Panc1 (cell line): Measurements from ENCODE around the gene APMAP. TPM values are rescaled to one million over a fixed set of nuclear protein-coding genes. Genes with fewer than 3 reads are reported as not detected.

Source experiments
- ATAC-seq: fragments of 200-7000 bp; cut with Tn5 transposase; 2 replicates; pipeline ENCODE4 v1.9.1; 2020; ENCODE audit warnings: mild to moderate bottlenecking, moderate library complexity
- BruUV-seq: library from RNA; stranded (reverse); fragments of 400-500 nt; replicated peaks from 2 replicates; lab custom pipeline; 2021; lab: Mats Ljungman, UMichigan
- CTCF ChIA-PET: fragments of 300-600 bp; sonication (Branson Sonifier 250); formaldehyde crosslinking; loops from one replicate; lab custom pipeline; 2022; ENCODE audit warnings: antibody characterized with exemption; lab: Charles Lee
- POLR2A ChIA-PET: fragments of 300-600 bp; sonication (Branson Sonifier 250); formaldehyde crosslinking; loops from one replicate; lab custom pipeline; 2022; ENCODE audit warnings: antibody characterized with exemption; lab: Charles Lee
- DNase-seq: peaks from one replicate; pipeline ENCODE4 v3.0.0-alpha.2; 2010; ENCODE audit warnings: low read depth, low spot score
- H3K27ac ChIP-seq: 2 replicates; pipeline ENCODE4 v1.5.1; 2011; ENCODE audit warnings: mild to moderate bottlenecking, low read length, inconsistent platforms
- H3K27me3 ChIP-seq: fragments of 200-500 bp; sonication (Bioruptor generic); 2 replicates; pipeline ENCODE4 v1.6.0; 2014; ENCODE audit warnings: low read length, inconsistent platforms; ENCODE audit not compliant: control insufficient read depth, insufficient read depth
- H3K36me3 ChIP-seq: fragments of 200-500 bp; sonication (Bioruptor generic); 2 replicates; pipeline ENCODE4 v1.5.1; 2014; ENCODE audit warnings: inconsistent platforms, mild to moderate bottlenecking, low read length, moderate library complexity; ENCODE audit not compliant: control insufficient read depth, insufficient read depth
- H3K4me1 ChIP-seq: 2 replicates; pipeline ENCODE4 v1.5.1; 2011; ENCODE audit warnings: inconsistent platforms, mild to moderate bottlenecking, low read length, moderate library complexity; ENCODE audit not compliant: control insufficient read depth, insufficient read depth
- H3K4me3 ChIP-seq, 2 experiments: 2 replicates each; pipeline ENCODE4 v1.5.1; 2011 to 2012; ENCODE audit warnings: low read depth in 2 of 2, low read length in 2 of 2, mild to moderate bottlenecking in 2 of 2, inconsistent platforms in 1 of 2, moderate library complexity in 1 of 2
- H3K9me3 ChIP-seq: fragments of 200-500 bp; sonication (Bioruptor generic); 2 replicates; pipeline ENCODE4 v1.5.1; 2014; ENCODE audit warnings: low read depth, mild to moderate bottlenecking, inconsistent platforms, low read length, moderate library complexity; ENCODE audit not compliant: control insufficient read depth, insufficient read depth
- CTCF ChIP-seq: fragments of 450-650 bp; IDR thresholded peaks from 2 replicates; pipeline ENCODE4 v1.5.1; 2017; ENCODE audit warnings: mild to moderate bottlenecking
- POLR2AphosphoS5 ChIP-seq: IDR thresholded peaks from 2 replicates; pipeline ENCODE4 v1.6.1; 2012; ENCODE audit warnings: mild to moderate bottlenecking, low read depth, low read length, moderate library complexity
- REST ChIP-seq, 2 experiments: IDR thresholded peaks; 2 replicates each; pipeline ENCODE4 v1.6.1; 2011 to 2012; ENCODE audit warnings: low read depth in 2 of 2, control low read depth in 1 of 2, low read length in 1 of 2, mild to moderate bottlenecking in 1 of 2, moderate library complexity in 1 of 2; ENCODE audit not compliant: insufficient read depth in 1 of 2
- SIN3A ChIP-seq: IDR thresholded peaks from 2 replicates; pipeline ENCODE4 v1.6.1; 2012; ENCODE audit warnings: low read depth, mild to moderate bottlenecking, low read length, moderate library complexity, borderline replicate concordance; ENCODE audit not compliant: insufficient read depth
- TCF7L2 ChIP-seq: IDR thresholded peaks from 2 replicates; pipeline ENCODE4 v1.6.1; 2011; ENCODE audit warnings: mild to moderate bottlenecking, low read depth, low read length, inconsistent platforms
- in situ Hi-C: cut with HindIII; loops from 2 replicates; pipeline ENCODE4 v1.10.0; 2016; ENCODE audit warnings: low sequenced_read_pairs, low pct_unique_long_range_greater_than_20kb
- intact Hi-C: fragments of 100-400 bp; cut with micrococcal nuclease; formaldehyde crosslinking; loops from one replicate; pipeline ENCODE4 v1.10.0; 2022; ENCODE audit not compliant: unreplicated experiment
- total RNA-seq: library from RNA; stranded (reverse); gene quantifications from one replicate; pipeline ENCODE4 v1.2.1, GENCODE V29; 2021; ENCODE audit not compliant: unreplicated experiment

The APMAP gene
- total RNA-seq, 1 experiment from 2014 or later, result 165 TPM

GRCh38 chr20:25000268-25000801 is 7.8 kb upstream of the APMAP start:
- POLR2A ChIA-PET, result no interaction called here

DNA sequence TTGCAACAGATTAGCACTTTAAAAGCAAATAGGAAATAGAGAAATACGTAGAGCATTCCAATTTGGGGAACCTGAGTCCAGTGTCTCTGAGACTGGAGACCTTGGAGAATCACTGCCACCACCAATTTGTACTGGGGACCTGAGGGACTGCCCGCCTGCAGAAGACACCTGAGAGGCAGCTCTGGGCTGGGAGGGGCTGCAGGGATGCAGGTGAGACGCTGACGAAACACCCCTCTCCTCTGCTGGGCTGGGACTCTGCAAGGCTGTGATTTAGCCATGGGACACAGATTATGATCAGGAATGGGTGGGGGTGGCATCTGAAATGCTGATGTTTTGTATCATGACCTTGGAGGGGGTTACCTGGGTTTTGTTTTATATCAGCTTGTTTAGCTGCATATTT is 7.0 kb upstream of the APMAP start:
- in situ Hi-C loops, result no loop called here
- ATAC-seq (no peak), DNase-seq (no peak)
- intact Hi-C loops, result loop anchor here (10.0 kb wide), 1 partner anchor 295 kb away; no protein-coding TSS in a partner anchor
- Histone ChIP-seq H3K4me3 (no peak overlapping the region), H3K27ac (no peak overlapping the region), H3K9me3 (peaks cover 4% of the 10 kb centered on the region; the same call in 1 of the 2 replicates), H3K27me3 (no peaks in the 10 kb centered on the region), H3K36me3 (no peaks in the 10 kb centered on the region), H3K4me1 (peaks cover 20% of the 10 kb centered on the region)
- ChIA-PET POLR2A (no interaction called here), CTCF (no interaction called here)
- no TSS peak for BruUV-seq
- TF ChIP-seq CTCF (no peak), TCF7L2 (no peak), POLR2AphosphoS5 (no peak), REST (IDR thresholded peaks at IDR 0.05; ENCODE audit: insufficient read depth in 1 of 2, low read depth in 2 of 2, low read length in 1 of 2) (no peak), SIN3A (no peak)

More at GRCh38 chr20:25000268-25000801, 7.8 kb upstream of the APMAP start:
- H3K9me3 ChIP-seq, result peaks cover 4% of the 10 kb centered on the region; the same call in 1 of the 2 replicates
- intact Hi-C loops (no loop called here), in situ Hi-C loops (no loop called here)
- H3K27ac ChIP-seq, result no peak overlapping the region
- no TSS peak for BruUV-seq
- DNase-seq (no peak), ATAC-seq (peak; percentile 45; the same call in 1 of the 2 replicates)
- H3K4me3 ChIP-seq, result no peak overlapping the region
- no peaks in the 10 kb centered on the region for H3K27me3 ChIP-seq
- no peaks in the 10 kb centered on the region for H3K36me3 ChIP-seq
- CTCF ChIA-PET, result no interaction called here
- TF ChIP-seq SIN3A (no peak), TCF7L2 (no peak), CTCF (no peak), REST (IDR thresholded peaks at IDR 0.05; ENCODE audit: insufficient read depth in 1 of 2, low read depth in 2 of 2, low read length in 1 of 2) (no peak)
- H3K4me1 ChIP-seq, result peaks cover 13% of the 10 kb centered on the region
